SHP77 treated with DMSO at 0.1 percent for 48 hours (cell line): ENCODE results near the gene CCL3.
"Not testable (repeated sequence)": the region's sequence is repeated elsewhere in the genome, so short reads cannot be mapped to it uniquely, and the experiment has no call there.

Experiments
- DNase-seq: peaks from one replicate; lab custom pipeline; 2025; lab: John Stamatoyannopoulos, UW

CCL3 gene

DNA sequence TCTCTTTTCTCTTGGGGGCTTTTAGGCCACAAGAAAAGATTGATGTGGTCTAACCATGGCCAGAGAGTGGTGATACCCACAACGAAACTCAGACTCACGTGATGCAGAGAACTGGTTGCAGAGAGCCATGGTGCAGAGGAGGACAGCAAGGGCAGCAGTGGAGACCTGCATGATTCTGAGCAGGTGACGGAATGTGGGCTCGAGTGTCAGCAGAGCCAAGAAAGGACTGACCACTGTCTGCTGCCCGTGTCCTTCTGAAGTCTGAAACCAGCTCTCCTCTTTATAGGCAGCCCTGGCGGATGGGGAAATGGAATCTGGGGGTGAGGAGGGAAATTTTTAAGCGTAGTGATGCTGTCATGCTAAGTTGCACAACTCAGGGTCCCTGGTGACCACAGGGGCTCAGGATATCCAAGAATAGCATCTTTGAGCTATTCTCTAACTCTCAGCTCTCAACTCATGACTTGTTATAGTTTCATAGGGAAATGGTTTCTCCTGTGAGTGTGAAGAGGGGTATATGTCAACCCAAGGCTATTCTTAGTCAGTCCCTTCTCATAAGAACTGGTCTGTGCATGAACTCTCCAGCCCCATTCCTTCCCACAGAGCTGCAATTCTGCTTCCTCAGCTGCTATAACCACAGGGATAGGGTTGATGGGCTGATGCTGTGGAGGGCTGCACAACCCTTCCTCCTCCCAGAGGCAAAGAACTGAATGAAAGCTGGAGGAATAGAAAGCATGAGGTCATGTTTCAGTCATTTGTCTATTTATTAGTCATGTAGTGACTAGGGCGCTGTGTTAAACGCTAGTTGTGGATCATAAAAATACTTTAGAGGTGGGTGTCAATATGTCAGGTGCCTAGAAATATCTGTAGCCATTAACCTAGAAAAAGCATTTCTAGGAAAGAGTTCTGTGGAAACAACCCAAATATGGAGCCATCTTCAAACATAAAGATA lies at the start of gene CCL3:
TSS of gene CCL3 (minus strand) at position 256 of the 949 bp plus-strand sequence. CDS start at position 171, 85 bp downstream.
- no peak for DNase-seq

DNA sequence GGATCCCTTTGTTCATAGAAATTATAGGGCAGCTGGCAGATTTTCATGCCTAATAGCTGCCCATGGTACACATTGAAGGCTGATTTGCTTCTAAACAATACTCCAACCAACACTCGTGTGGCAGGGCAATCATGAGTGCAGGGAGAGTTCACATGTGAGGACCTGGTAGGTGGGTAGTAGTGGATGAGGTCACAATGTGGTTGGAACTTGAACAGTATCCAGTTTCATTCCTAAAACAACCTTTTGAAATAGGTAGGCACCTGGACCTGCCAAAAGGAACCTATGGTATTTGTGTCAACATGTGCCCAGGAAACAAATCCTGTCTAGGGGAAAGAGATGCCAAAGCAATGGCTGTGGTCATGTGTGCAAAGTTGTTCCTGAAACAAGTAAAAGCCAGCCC lies 46.5 kb upstream of the CCL3 start:
- DNase-seq: no peak

DNA sequence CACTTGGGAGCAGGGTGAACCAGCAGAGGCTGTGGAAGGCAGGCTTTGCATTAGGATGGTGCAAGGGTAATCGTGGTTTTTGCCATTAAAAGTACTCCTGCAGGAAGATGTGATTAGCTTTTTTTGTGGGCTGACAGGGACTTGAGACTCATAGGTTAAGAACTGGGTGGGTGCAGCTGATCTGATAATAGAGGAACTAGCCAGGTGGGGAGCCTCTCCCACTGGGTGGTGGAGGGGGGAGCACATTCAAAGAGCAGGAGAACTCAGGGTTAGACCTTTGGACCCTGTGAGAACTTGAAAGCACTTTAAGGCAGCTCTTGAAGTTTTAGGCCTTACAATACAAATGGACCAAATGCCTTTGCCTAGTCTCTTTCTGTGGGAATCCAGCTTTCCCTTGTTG lies 46.1 kb upstream of the CCL3 start:
- no peak for DNase-seq

DNA sequence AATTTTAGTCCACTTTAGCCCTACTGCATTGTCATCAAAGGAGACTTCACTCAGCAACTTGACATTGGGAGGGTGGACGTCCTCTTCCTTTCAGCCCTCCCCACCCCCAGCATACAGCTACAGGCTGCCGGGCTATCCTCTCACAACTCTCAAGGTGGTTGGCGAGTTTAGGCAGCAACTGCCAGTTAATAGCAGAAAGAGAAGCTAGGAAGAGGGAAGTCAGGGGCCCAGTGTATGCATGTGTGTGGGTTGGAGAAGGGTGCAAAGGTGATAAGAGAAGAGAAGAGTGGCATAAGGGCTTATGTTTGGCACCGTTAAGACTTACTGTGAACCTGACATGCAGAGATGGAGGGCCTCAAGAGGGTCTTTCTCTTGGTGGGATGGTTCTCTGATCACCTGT lies 45.5 kb upstream of the CCL3 start:
- no peak for DNase-seq

DNA sequence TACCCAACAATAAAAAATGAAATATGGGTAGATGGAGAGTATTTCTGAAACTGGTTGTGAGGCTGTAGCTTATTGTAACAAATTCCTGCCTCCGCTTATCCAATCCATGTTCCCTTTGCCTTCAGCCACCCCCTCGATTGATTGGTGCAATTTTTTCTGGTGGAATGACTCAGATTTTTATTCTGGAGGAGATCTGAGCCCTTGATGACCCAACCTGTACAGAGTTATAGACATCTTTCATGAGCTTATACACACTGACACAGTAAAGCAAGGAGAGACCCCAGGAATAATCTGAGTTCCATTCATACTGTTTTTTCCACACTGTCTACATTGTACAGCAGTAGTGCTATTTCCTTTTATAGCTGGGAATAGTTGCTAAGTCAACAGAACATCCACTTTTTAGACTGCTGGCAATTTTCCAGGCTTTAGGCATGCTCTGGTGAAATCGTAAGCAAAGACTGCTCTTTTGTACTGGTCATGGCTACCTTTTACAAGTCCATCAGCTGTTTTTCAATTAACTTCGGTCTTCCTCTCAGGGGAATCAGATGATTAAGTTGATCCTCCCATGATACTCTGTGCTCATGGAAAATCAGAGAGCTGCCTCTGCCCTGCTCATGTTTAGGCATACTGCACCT lies 43.8 kb upstream of the CCL3 start:
- DNase-seq: no peak

DNA sequence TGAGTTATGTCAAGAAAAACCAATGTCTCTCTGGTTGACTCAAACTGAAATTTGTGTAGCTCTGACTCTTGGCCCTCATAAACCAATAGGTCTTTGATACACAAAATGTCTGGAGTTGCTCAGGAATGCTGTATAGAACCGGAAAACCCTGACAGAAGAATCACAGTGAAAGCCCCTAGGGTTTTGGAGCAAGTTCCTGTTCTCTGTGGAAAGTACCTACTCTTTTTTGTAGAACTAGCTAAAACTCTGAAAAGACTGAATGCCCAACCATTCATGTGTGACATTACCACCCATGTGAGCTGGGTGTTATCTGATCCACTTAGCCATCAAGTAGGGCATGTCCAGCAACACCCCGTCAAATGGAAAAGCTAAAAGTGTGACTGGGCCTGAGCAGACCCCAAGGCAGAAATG lies 42.5 kb upstream of the CCL3 start:
- no peak for DNase-seq

DNA sequence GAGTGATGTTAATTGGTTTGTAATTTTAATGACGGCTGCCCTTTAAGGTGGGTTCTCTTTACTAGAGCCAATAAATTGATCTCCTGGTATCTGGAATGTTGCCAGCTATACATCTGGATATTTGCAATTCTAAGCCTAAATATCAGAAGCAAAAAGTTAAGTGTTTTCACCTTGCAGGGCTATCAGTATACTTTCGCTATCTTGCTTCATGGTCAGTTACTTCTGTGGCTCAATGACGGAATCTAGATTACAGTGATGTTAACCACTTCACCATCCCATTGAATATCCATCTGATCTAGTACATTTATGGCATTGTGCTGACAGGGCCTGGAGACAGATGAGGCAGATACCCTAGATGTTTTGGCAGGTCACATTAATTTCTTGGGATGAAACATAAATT lies 42.0 kb upstream of the CCL3 start:
- no peak for DNase-seq

DNA sequence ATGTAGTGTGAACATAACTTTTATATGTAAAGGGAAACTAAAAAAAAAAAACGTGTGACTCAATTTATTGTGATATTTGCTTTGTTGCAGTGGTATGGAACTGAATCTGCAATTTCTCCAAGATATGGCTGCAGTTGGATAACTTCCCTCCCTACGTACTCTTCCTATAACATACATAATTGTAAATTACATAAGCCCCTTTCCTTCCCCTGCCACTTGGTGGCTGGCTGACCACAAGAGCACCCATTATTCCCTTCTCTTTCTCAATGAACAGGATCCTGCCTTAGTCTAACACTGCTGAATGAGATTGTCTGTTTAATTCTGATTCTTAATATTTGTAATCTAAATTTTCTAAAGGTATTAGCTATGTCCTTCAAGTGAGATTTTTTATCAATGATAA lies 41.5 kb upstream of the CCL3 start:
- DNase-seq: no peak

DNA sequence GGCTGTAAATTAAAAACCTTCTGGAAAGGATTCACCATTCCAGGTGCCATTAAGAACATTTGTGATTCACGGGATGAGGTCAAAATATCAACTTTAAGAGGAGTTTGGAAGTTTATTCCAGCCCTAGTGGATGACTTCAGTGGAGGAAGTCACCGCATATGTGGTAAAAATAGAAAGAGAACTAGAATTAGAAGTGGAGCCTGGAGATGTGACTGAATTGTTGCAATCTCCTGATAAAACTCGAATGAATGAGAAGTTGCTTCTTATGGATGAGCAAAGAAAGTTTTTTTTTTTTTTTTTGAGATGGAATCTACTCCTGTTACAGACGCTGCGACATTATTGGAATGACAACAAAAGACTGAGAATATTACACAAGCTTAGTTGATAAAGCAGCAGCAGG lies 40.4 kb upstream of the CCL3 start:
- no peak for DNase-seq

DNA sequence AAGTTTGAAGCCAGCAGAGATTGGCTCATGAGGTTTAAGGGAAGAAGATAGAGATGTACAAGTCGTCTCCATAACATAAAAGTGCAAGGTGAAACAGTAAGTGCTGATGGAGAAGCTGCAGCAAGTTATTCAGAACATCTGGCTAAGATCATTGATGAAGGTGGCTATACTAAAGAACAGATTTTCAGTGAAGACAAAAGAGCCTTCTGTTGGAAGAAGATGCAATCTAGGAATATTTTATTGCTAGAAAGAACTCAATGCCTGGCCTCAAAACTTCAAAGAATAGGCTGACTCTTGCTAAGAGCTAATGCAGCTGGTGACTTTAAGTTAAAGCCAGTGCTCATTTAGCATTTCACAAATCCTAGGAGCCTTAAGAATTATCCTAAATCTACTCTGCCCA lies 39.7 kb upstream of the CCL3 start:
- no peak for DNase-seq

DNA sequence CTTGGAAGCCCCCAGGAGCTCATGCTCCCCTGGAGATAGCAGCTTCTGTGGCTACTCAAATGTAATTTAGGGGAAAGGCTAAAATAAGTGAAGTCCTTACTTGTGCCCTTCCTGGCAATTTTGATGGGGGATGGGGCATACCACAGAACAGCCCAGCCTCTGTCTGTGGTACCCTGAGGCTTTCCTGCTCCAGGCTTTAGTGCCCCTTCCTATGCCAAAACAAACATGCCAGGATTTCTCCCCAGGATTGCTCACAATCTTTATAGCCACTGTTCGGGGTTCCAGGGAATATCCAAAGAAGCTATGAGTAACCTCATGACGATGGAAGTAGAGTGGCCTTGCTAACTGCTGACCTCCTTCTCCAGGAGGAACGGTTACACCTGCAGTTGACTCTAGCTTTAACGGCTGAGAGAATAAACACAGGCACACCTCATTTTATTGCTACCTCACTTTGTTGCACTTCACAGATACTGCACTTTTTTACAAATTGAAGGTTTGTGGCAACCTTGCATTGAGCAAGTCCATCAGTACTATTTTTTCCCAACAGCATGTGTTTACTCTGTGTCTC lies 38.6 kb upstream of the CCL3 start:
- no peak for DNase-seq

DNA sequence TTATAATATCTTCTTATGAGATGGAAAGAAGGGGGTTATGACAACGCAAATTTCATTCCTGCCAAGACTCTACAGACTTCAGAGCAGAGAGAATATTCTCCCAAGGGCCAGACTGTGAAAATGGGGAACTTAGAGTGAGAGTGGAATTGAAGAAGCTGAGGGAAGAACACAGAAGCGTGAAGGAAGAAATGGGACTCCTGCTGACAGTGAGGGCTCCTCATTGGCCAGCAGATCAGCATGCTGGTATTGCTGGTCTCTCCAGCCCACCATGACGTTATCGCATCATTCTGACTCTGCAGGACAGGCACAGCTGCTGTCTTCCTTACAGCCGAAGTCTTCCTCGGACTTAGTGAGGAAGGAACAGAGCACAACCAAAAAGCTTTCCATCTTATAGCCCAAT lies 38.0 kb upstream of the CCL3 start:
- DNase-seq: no peak

DNA sequence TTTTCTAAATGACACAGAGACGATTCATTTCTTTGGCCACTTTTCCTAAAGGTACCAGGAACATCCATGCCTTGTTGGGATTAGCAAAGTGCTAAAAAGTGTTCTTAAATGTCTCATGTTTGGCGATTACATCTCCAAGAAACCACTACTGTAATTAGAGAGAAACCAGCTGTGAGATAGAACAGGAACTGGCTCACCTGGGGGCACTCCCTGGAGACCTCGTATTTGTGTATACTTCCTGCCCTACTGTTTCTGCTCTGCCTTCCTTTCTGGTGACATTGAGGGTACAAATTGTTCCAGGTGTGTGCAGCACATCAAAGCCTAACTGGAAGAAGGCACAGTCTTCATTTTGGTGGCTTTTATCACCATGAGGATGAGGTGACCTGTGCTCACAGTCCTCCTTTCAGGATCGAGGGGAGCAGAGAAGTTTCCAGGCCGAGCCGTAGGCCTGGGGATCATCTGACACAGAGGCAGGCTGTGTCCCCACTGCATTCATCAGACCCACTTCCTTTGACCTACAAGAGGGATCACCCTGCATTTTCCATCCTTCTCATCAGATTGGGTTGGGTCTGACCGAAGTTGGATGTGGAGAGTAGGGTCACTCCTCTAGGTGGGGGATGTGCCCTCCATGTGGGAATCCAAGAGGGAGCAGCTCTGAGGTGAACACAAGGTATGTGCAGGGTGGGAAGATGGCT lies 37.4 kb upstream of the CCL3 start:
- DNase-seq: no peak

DNA sequence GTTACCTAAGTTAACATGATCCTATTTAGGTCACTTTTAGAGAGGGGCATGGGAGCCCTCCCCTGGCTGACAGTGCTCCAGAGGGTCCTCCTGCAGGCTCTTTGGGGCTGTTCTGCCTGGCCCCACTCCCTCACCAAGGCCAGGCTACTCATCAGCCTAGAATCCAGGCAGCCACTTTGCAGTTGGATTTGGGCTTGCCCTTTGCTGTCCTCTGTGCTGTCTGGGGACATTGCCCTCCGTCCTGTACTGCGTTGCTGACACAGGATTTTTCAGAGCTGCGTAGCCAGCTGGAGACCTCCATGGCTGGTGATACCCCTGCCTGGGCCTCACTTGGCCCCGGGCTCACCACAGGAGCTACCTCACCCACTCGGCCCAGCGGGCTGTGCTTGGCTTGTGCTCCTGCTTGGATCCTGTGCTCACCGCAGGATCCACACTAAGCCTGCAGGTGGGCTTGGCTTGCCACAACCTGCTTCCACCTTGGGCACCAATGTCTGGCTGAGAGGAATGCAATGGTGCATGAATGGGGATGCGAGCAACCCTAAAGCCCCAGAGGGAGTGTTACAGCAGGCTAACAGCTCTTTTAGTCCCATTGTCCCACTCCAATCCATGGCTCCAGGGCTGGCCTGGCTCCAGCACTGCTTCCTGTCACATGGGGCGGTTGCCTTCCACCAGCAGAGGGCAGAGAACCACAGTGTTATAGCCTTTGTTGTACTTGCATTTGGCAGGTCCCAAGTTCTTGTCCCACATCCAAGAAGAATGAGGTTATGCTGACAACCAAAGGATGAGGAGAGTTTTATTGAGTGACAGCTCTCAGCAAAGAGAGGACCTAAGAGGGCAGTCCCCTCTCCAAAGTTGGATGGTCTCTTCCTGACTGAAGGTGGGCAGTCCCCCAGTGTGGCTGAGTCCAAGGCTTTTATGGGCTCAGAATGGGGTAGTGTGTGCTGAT lies 35.2 kb upstream of the CCL3 start:
- DNase-seq: no peak

DNA sequence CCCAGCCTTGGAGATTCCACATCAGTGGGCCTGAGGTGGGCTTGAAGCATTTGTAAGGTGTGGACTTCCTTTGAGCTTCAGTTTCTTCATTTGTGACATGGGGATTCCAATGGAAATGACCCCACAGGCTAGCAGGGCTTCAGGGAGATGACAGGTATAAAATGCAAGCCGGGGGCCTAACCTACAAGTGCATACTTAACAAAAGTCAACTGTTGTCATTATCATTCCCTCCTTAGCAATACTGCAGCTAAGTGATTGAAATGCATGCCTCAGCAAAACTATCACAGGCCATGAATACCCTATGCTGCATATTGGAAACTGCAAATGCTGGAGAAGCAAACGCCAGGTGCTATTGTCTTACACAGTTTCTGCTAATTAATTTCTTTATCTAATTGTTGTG lies 33.5 kb upstream of the CCL3 start:
- DNase-seq: no peak

DNA sequence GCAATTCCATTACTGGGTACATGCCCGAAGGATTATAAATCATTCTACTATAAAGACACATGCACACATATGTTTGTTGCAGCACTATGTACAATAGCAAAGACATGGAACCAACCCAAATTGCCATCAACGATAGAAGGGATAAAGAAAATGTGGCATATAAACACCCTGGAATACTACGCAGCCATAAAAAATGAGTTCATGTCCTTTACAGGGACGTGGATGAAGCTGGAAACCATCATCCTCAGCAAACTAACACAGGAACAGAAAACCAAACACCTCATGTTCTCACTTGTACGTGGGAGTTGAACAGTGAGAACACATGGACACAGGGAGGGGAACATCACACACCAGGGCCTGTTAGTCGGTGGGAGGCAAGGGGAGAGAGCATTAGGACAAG lies 31.2 kb upstream of the CCL3 start:
- DNase-seq: not testable (repeated sequence)

DNA sequence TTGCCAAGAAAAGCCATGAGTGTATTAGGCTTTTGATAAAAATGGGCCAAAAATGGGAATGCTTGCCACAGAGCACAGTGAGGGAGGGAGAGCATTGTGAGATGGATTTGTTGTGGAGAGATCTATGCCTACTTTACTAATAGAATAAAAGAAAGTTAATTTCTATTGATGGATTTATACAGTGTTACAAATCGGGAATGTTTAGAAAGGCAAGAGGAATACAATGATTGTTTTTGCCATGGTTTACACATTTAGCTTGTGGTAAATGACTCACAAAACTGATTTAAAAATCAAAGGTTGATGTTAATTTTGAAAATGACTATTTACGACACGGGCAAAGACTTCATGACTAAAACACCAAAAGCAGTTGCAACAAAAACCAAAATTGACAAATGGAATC lies 30.3 kb upstream of the CCL3 start:
- no peak for DNase-seq

DNA sequence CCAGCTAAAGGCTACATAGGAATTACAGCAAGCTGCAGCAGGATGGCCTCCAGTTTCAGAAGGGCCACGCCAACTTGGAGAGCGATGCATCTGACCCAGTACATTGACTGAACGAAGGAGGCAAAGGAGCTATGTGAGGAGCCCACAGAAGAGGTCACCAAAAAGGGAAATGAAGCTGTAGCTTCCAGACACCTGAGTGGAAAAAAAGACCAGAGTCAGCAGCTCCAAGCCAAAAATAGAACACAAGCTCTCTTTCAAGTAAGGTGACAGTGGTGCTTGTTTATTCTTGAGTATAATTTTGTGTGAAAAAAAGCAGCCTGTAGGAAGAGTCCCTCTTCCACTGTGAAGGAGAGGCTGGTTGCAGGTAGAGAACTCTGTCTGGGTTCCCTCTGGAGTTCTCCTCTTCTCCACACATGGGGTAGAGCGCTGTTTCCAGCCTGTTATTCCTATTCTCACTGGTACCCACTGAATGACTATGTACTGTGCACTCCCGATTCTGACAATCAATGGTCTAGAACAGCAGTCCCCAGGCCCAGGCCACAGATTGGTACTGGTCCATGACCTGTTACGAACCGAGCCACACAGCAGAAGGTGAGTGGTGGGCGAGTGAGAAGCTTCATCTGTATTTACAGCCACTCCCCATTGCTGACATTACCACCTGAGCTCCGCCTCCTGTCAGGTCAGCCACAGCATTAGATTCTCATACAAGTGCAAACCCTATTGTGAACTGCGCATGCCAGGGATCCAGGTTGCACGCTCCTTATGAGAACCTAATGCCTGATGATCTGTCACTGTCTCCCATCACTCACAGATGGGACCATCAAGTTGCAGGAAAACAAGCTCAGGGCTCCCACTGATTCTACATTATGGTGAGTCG lies 28.8 kb upstream of the CCL3 start:
- no peak for DNase-seq

DNA sequence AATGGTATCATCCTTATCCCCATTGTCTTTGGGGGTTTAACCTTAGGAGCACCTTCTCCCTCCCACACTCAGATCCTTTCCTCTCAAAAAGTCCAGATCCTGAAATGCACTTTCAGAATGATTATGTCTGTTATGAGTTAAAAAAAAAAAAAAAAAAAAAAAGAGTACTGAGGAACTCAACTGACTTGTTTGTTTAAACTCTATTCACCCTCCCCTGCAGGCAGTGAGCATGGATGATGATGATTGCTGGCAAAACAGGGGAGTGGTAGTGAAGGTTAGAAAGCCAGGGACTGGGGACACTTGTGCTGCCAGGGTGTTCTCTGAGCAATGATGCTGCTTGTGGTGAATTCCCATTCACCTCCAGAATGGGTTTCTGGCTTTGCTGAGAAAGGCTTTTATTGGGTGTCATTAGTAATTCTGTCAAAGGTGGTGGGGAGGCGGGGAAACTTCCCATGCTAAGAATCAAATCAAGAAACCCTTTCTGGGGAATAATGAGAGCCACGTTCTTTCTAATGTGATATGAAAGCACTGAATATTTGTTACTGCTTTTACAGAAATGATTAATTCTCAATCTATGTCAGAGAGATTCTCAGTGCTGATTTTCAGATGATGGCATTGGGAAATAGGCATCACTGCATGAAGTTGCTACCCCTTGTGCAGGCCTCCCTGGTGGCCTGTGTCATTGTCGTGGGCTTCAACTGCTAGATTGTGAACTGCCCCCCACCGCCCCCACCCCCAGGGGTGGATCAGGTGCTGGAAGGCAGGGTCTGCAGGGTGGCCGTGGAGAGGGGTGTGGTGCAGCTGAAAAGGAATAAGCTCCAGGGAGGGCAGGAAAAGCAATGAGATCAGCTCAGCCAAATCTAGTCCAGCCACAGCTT lies 27.8 kb upstream of the CCL3 start:
- no peak for DNase-seq

DNA sequence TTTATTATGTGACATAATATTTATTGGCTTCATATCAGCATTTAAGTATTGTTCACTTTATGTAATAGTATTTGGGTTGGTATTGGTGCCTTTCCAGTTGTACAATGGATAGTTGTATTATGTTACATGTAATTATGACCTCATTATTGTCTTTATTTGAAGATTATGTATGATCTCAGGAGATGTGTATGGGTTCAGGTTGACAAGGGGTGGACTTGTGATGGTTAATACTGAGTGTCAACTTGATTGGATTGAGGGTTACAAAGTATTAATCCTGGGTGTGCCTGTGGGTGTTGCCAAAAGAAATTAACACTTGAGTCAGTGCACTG lies 25.7 kb upstream of the CCL3 start:
- DNase-seq: not testable (repeated sequence)
